RPMI7951 (cell line): ENCODE measurements around the gene PLK3. TPM values are rescaled to one million over a fixed set of nuclear protein-coding genes. Genes with fewer than 3 reads are reported as not detected.
A peak's percentile ranks its signal among the peaks of the same experiment; 100 is the strongest.
"Not testable (repeated sequence)": the region's sequence is repeated elsewhere in the genome, so short reads cannot be mapped to it uniquely, and the experiment has no call there.

ENCODE experiments used
- DNase-seq: peaks from one replicate; pipeline ENCODE4 v3.0.0-alpha.2; 2012; ENCODE audit warnings: low read depth
- total RNA-seq: library from RNA; depleted of rRNA; stranded (reverse); fragments of >200 nt; shearing (Covaris generic); gene quantifications from 2 replicates; pipeline ENCODE4 v1.2.3, GENCODE V29; 2014; rRNA removed

The PLK3 gene
- 8.8 and 10.7 TPM in 2 replicates for total RNA-seq

DNA sequence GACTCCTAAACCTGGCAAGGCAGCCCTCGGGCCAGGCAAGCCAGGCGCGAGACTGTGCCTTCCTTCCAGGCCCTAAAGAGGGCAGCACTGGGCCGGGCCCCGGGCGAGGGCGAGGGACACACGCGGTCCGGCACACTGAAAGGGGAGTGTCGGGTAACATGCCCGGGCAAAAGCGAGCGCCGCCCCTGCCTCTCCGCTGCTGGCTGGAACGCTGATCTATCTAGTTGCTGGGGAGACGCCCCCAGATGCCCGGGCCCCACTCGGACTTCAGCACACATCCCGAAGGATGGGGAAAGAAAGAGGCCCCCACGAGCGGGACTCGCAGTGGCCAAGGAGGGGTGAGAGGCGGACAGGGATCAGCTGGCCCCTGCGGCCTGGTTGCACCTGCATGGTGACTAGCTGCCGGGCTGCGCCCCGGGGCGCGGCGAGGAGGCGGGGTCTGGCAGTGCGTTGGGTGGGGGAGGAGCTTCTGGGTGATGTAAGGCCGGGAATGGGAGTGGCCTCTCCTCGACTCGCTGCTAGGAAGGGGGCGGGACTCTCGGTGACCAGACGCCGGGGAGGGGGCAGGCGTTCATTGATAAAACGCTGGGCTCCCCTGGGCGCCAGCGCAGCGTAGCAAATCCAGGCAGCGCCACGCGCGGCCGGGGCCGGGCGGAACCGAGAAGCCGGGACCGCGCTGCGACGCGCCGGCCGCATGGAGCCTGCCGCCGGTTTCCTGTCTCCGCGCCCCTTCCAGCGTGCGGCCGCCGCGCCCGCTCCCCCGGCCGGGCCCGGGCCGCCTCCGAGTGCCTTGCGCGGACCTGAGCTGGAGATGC, at the start of gene PLK3:
Gene PLK3, plus strand, starts transcription at position 608 of the 815 bp plus-strand sequence. Its CDS starts 87 bp downstream, at position 695.
- peak; percentile 96 for DNase-seq

DNA sequence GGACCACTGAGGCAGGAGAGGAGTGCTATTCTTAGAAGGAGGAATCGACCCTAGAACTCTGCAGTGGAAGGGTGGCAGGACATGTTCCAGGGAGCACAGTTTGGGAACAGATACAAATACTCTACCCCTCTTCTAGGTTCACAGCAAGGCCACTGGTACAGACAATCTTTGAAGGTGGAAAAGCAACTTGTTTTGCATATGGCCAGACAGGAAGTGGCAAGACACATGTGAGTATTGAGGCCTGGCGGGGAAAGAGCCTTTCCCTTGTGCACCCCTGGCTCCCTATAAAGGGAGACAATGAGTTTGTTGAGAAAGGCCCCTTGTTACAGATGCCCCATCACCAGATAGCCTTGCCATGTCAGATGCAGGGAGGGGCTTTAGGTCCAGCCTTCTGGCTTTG, 42.8 kb upstream of the PLK3 start:
- DNase-seq, result no peak

DNA sequence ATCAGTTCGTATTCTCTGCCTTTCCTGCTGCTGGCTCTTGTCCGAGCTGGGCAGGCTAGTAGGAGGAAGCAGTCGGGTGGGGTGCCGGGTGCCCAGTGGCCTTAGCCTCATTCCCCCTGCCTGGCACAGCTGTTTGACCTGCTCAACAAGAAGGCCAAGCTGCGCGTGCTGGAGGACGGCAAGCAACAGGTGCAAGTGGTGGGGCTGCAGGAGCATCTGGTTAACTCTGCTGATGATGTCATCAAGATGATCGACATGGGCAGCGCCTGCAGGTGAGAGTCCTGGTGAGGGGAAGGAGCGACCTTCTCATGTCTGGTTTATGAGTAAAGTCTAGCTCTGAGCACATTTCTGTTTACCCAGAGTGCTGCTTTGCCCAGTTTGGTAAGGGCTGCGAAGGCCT, 41.1 kb upstream of the PLK3 start:
- DNase-seq, result no peak

DNA sequence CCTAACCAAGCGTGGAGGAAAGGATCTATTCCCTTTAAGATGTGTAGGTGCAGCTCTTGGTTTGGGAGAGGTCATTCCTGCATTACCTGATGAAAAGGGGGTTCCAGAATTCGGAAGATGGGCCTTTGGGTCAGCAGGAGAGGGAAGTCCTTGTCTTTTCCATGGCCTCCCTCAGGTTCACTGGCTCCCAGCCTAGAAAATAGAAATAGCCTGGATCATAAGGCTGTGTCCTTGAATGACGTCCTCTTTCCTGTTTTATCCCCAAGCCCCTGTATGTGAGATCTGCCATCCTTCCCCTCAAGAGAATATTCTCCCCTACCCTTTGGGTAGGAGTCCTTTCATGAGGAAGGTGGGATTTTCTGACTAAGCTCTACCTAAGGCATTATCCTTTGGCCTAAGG, 39.3 kb upstream of the PLK3 start:
- DNase-seq, result no peak

DNA sequence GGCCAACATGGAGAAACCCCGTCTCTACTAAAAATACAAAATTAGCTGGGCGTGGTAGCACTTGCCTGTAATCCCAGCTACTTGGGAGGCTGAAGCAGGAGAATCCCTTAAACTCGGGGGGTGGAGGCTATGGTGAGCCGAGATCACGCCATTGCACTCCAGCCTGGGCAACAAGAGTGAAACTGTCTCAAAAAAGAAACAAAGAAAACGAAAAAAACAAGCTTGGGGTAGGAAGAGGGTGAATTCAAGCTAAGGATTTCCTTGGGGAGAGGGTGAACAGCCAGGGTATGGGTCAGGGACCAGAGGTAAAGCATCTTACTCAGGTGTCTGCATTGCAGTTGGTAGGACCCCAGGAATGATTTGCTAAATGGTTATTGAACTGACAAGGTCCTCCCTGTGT, 33.8 kb upstream of the PLK3 start:
- DNase-seq, result not testable (repeated sequence)

DNA sequence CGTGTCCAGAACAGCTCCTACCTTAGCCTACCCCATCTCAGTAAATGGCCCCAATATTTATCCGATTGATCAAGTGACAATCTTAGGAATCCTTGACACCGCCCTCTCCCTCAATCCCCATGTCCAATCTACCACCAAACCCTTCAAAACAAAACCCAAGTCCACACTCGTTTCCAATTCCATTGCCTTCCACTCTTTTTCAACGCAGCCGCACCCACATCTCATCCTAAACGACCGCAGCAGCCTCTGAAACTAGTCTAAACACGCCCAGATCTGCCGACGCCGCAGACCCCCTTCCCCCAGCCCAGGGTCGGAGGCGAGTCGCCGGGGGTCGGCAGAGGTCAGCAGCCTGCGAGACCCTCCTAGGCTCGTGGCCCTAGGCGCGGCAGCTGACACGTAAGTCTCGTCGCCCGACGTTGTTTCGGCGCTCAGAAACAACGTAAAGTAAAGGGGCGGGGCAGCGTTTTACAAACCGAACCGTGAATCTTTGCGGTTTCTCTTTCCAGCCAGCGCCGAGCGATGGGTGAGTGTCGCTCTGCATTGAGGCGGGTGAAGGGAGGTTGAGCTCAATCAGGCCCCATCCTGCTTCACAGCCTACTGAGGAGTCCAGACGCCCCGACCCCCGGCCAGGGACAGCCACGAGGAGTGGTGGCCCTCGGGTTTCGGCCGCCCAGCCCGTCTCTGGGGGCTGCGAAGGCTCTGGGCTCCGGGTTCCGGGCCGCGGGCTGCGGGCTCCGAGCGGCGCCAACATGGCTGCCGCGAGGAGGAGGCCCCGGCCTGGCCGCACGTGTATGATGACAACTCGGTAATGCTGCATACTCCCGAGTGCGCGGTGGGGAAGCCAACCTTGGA, 24.9 kb upstream of the PLK3 start, which contains the start of gene RPS8:
Gene RPS8, plus strand, starts transcription at position 463 of the 852 bp plus-strand sequence. Its CDS starts 57 bp downstream, at position 520.
- peak; percentile 93 for DNase-seq

DNA sequence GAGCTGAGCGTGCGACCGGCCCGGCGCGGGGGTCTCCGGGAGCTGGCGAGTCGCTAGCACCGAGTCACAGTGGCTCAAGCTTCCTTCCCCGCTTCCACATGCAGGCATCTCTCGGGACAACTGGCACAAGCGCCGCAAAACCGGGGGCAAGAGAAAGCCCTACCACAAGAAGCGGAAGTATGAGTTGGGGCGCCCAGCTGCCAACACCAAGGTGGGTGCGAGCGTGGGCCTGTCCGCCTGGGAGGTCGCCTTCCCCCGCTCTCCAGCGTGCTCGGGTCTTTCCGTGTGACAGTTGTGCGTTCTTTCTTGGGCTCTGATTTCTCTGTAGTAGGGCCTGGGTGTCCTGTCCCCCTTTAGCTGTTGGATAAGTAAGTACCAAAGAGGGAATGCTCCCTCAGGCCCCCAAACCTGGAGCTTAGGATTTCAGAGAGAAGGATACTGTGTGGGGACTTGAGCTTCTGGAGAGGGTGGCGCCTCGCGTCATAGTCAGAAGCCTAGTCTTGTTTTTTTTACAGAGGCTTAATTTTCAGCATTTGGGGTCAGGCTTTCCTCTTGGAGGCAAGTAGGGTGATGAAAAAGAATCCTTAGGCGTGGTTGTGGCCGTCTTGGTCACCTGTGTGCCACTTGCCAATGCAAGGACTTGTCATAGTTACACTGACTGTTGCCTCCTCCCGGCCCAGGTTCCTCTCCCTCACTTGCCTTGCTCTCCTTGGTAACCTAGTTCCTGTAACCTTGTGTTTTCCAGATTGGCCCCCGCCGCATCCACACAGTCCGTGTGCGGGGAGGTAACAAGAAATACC, 24.0 kb upstream of the PLK3 start:
- peak; percentile 18 for DNase-seq

DNA sequence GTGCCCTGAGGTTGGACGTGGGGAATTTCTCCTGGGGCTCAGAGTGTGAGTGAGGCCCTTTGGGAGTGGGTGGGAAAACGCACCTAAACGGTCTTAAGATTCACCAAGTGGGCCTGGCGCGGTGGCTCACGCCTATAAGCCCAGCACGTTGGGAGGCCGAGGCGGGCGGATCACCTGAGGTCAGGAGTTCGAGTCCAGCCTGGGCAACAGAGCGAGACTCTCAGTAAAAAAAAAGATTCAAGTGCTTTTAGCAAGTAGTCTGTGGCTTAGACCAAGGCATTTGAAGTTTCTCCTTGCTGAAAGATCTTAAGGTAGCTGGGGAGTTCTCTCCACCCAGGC, 23.5 kb upstream of the PLK3 start:
- DNase-seq, result no peak

DNA sequence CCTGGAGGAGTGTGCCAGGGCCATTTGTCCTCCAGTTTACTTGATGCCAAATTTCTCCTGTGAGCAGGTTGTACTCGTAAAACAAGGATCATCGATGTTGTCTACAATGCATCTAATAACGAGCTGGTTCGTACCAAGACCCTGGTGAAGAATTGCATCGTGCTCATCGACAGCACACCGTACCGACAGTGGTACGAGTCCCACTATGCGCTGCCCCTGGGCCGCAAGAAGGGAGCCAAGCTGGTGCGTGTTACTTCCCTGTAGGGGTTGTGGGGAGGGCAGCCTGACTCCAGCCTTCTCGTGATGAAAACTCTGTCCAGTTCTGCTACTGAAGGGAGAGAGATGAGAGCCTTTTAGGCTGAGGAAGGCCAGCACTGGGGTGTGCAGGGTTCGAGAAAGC, 22.6 kb upstream of the PLK3 start:
- no peak for DNase-seq

DNA sequence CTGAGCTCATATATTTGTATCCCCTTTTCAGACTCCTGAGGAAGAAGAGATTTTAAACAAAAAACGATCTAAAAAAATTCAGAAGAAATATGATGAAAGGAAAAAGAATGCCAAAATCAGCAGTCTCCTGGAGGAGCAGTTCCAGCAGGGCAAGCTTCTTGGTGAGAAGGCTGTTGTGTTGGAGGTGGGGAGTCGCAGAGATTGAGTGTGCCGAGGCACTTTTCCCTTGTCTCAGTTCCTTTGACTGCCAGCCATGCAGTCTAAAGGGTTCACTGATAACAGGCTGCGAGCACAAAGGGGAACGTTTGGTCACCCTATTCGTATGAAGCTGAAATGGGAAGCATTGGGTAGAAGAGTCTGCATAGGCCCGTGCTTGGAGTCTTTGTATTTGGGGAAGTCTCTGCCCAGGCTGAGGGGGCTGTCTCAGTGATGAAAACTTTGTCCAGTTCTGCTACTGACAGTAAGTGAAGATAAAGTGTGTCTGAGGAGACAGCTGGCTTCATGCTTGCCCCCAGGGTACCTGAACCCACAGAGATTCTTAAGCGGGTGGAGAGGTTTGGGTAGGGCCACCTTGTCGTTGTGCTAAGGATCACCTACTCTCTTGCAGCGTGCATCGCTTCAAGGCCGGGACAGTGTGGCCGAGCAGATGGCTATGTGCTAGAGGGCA, 22.1 kb upstream of the PLK3 start:
- no peak for DNase-seq

DNA sequence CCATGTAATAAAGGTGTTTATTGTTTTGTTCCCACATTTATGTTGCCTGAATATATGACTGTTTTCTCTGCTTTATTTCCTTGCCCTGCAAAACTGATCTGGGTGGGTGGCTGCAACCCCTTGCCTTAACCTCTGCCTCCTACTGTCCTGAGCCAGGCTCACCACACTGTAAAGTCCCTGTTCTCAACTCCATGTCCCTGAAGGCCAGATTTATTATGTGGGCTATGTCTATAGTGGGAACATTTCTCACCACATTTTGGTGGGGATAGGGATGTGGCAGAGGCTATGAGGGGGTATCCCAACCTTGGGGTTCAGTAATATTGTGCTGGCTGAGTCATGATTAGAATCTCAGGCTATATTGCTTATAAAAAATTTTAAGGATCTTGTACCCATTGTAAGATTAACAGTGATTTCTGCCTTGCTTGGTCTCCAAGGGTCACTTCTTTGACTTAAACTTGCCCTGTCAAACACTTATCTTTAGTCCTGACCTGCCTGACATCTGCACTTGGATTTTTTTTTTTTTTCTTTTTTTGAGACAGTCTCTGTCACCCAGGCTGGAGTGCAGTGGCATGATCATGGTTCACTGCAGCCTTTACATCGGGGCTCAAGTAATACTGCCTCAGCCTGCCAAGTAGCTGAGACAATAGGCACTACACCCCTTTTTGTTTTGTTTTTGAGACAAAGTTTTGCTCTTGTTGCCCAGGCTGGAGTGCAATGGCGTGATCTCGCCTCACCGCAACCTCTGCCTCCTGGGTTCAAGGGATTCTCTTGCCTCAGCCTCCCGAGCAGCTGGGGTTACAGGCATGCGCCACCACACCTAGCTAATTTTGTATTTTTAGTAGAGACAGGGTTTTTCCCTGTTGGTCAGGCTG, 21.2 kb upstream of the PLK3 start:
- no peak for DNase-seq

DNA sequence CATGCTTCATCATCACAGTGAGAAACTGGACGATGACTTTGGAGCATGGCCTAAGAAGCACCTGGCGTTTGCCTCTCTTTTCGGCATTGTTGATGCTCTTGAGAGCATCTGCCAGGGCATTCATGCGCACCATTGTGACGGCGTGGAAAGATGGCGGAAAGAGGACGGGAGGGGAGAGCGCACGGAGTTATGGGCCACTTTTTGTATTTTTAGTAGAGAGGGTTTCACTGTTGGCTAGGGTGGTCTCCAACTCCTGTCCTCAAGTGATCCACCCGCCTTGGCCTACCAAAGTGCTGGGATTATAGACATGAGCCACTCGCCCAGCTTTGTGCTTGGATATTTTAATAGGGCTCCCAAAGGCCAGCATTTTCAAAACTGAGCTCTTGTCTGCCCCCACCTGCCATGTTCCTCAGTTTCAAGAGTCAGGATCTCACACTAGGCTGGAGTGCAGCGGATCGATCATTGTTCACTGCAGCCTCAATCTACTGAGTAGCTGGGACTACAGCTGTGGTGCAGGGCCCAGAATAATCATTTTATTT, 19.5 kb upstream of the PLK3 start:
- no peak for DNase-seq

DNA sequence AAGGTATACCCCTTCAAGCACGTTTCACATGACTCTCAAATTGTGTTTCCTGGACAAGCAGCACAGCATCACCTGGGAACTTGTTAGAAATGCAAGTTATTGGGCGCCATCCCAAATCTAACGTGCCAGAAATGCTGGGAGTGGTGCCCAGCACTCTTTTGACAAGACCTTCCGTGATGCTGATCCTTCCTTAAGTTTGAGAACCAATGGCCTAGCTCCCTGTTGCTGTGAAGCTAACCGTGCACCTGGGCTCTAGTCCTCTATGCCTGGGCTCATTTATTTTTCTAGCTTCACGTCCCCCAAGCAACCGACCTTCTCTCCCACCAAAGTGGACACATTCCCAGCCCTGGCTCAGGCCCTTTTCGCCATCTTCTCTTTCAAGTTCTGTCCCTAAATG, 16.5 kb upstream of the PLK3 start:
- DNase-seq, result no peak

DNA sequence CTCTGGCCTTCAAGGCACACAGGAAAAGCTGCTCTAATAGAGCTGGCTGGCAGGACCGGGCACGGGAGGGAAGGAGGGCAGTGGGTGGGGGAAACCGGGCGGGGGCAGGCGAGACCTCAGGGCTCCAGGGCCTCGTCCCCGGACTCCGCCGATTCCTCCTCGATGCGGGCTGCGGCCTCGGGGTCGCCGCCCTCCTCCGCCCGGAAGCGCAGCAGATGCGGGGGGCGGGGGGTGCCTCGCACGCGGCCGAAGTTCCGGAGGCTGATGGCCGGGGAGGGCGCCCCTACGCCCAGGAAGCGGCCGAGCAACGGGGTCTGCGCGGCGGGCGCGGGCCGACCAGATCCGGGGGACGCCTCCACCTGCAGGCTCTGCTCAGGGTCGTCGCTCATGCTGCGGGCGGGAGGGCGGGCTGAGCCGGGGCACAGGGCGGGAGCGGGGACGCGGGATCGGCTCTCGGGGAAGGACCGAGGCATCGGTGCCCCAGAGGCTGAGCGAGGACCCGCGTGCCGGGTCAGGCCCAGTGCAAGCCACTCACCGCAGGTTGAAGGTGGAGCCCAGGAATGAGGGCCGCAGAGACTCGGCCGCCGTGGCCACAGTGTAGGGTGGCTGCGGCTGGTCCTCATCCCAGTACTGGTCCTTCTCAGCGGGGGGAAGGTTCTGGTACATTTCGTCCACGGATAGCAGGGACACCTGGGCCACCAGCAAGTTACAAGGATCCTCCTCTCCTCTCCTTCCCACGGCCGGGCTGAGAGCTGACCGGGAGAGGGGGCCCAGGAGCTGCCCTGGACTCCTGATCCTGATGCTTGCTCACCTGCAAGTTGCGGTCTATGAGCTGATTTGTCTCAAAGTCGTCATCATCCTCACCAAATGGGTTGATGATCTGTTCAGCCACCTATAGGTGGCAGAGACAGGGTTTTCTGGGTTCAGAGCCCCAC, 15.8 kb upstream of the PLK3 start:
- peak; percentile 20 for DNase-seq

DNA sequence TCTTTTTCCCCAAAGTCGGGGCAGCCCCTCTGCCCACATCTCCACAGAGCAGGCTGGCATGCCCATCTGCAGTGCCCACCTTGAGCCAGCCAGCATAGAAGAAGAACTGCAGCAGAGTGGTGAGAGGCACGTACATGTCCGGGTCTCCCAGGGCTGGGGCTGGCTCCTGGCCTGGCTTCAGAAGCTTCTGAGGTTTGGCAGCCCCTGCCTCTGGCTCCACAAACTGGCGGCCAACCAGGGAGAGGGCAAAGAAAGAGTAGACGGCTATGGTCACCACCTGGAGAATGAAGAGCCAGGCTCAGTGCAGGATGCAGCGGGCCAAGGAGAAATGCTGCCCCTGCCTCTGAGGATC, 15.2 kb upstream of the PLK3 start:
- no peak for DNase-seq

DNA sequence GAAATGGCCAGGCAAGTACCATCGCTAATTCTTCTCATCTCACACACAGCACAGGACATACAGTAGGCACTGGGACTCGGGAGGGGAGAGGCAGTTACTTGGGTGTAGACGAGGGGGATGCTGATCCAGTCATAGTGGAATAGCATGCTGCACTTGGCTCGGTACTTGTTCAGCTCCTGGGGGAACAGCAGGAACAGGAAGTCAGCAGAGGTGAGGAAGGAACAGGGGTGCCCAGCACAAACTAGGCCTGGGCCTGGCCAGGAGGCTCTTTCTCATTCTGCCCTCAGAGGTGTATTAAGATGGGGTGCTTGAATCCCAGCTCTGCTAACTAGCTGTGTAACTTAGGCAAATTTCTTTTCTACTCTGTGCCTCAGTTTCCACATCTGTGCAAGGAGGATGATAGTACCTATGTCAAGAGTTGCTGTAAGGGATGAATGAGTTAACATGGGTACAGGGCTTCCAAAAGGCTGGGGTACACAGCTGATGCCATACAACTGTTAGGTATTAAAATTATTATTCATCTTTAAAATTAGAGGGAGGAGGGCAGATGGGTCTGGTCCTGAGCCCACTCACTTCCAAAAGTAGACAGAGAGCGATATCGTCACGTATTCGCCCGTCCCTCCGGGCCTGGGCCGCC, 14.6 kb upstream of the PLK3 start:
- no peak for DNase-seq

DNA sequence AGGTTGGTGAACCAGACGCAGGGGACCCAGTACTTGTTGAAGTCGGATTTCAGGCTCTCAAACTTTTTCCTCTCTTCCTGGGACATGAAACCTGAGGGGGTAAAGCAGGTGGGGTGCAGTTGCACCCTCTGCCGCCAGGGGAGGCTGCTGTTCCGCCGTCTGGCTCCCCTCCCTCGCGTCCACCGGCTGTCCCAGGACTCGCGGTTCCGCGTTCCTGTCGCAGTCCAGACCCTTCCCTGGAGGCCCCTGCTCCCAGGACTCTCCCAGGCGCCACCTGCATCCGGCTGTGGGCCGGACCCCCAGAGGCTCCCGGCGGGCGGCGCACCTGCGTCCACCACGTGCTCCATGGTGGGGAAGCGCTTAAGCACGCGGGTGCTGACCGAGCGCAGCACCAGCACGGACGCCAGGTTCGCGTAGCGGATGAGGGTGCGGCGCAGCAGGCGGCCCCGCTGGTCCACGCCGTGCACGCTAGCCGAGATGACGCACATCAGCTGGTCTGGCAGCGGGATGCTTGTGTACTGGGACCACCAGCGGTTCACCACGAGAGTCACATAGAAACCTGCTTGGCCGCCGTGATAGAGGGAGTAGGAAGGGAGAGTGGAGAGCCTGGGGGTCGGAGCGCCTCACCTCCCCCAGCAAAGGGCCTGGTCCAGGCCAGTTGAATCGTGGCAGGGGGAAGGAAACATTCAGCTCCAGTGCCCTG, 13.9 kb upstream of the PLK3 start:
- DNase-seq, result no peak

DNA sequence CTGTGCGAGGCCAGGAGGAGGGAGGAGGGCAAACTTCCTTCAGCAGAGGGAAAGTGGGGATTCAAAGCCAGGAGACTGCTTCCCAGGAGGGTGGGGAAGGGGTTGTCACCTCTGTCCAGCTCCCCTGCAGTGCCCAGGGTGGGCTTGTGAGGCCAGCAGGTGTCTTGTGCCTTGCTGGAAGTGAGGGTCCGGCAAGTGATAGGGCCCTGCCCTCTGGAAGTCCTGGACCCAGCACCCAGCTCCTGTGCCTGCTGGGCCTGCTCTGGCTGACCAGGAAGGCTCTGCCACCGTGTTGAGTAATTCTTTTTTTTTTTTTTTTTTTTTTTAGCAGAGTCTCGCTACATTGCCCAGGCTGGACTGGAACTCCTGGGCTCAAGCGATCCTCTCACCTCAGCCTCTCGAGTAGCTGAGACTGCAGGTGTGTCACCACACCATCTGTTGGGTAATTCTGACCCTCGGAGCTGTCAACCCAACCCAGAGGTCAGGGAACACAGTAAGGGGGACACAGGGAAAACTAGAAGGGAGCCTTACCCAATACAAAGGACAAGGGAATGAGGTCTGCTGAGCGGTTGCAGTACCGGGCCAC, 13.2 kb upstream of the PLK3 start:
- no peak for DNase-seq
